Measurements from ENCODE around the gene IGLON5.
A peak's percentile ranks its signal among the peaks of the same experiment; 100 is the strongest.

The IGLON5 gene

GRCh38 chr19:51339313-51339686 lies 27.9 kb downstream of the IGLON5 start:
- peak overlapping the region; percentile 69; the same call in 1 of the 2 replicates for H3K9ac ChIP-seq (ENCODE audit: low read depth, low read length)
- peaks cover 4% of the 10 kb centered on the region; the same call in 1 of the 2 replicates for H3K36me3 ChIP-seq (ENCODE audit: control insufficient read depth, insufficient read depth, low read length)
- H3K4me3 ChIP-seq (ENCODE audit: low read depth, low read length) = peak overlapping the region; percentile 89
- peaks cover 20% of the 10 kb centered on the region for H3K27me3 ChIP-seq (ENCODE audit: control insufficient read depth, insufficient read depth, low read length)
- peaks cover 21% of the 10 kb centered on the region for H3K4me1 ChIP-seq (ENCODE audit: control insufficient read depth, insufficient read depth, low read length)
- peak overlapping the region; percentile 81 for H3K27ac ChIP-seq (ENCODE audit: low read depth, low read length)
- H3K9me3 ChIP-seq (ENCODE audit: control insufficient read depth, insufficient read depth, low read length) = no peaks in the 10 kb centered on the region

- H3K27ac ChIP-seq (ENCODE audit: low read depth, low read length) = peak overlapping the region; percentile 81
- H3K36me3 ChIP-seq (ENCODE audit: control insufficient read depth, insufficient read depth, low read length) = peaks cover 10% of the 10 kb centered on the region
- peak overlapping the region; percentile 70 for H3K9ac ChIP-seq (ENCODE audit: low read depth, low read length)
- peaks cover 20% of the 10 kb centered on the region for H3K27me3 ChIP-seq (ENCODE audit: control insufficient read depth, insufficient read depth, low read length)
- H3K4me1 ChIP-seq (ENCODE audit: control insufficient read depth, insufficient read depth, low read length) = peaks cover 21% of the 10 kb centered on the region
- no peaks in the 10 kb centered on the region for H3K9me3 ChIP-seq (ENCODE audit: control insufficient read depth, insufficient read depth, low read length)
- H3K4me3 ChIP-seq (ENCODE audit: low read depth, low read length) = peak overlapping the region; percentile 89
Measured at GRCh38 chr19:51339687-51340656, 28.5 kb downstream of the IGLON5 start.

GRCh38 chr19:51341066-51341465 lies 29.6 kb downstream of the IGLON5 start:
- Histone ChIP-seq H3K9ac (ENCODE audit: low read depth, low read length) (no peak overlapping the region), H3K27me3 (ENCODE audit: control insufficient read depth, insufficient read depth, low read length) (peaks cover 20% of the 10 kb centered on the region), H3K9me3 (ENCODE audit: control insufficient read depth, insufficient read depth, low read length) (no peaks in the 10 kb centered on the region), H3K4me1 (ENCODE audit: control insufficient read depth, insufficient read depth, low read length) (peaks cover 21% of the 10 kb centered on the region), H3K4me3 (ENCODE audit: low read depth, low read length) (peak overlapping the region; percentile 68; the same call in 1 of the 2 replicates), H3K36me3 (ENCODE audit: control insufficient read depth, insufficient read depth, low read length) (peaks cover 8% of the 10 kb centered on the region), H3K27ac (ENCODE audit: low read depth, low read length) (no peak overlapping the region)

- Histone ChIP-seq H3K4me3 (ENCODE audit: low read depth, low read length) (no peak within 1 kb of the TSS; the same call in 1 of the 2 replicates), H3K4me1 (ENCODE audit: control insufficient read depth, insufficient read depth, low read length) (peaks cover 21% of the 10 kb centered on the region), H3K9me3 (ENCODE audit: control insufficient read depth, insufficient read depth, low read length) (no peaks in the 10 kb centered on the region), H3K27me3 (ENCODE audit: control insufficient read depth, insufficient read depth, low read length) (peaks cover 20% of the 10 kb centered on the region), H3K27ac (ENCODE audit: low read depth, low read length) (no peak within 1 kb of the TSS), H3K36me3 (ENCODE audit: control insufficient read depth, insufficient read depth, low read length) (peaks cover 8% of the 10 kb centered on the region), H3K9ac (ENCODE audit: low read depth, low read length) (no peak within 1 kb of the TSS)
Measured at GRCh38 chr19:51341976-51342580, 30.6 kb downstream of the IGLON5 start, which contains the start of gene VSIG10L. Gene VSIG10L (minus strand): TSS chr19:51342139. CDS start chr19:51342124, 15 bp downstream.

- no peak overlapping the region for H3K27ac ChIP-seq (ENCODE audit: low read depth, low read length)
- H3K9me3 ChIP-seq (ENCODE audit: control insufficient read depth, insufficient read depth, low read length) = no peaks in the 10 kb centered on the region
- no peak overlapping the region for H3K9ac ChIP-seq (ENCODE audit: low read depth, low read length)
- H3K27me3 ChIP-seq (ENCODE audit: control insufficient read depth, insufficient read depth, low read length) = peaks cover 20% of the 10 kb centered on the region
- H3K4me1 ChIP-seq (ENCODE audit: control insufficient read depth, insufficient read depth, low read length) = peaks cover 21% of the 10 kb centered on the region
- peaks cover 8% of the 10 kb centered on the region for H3K36me3 ChIP-seq (ENCODE audit: control insufficient read depth, insufficient read depth, low read length)
- no peak overlapping the region for H3K4me3 ChIP-seq (ENCODE audit: low read depth, low read length)
Measured at GRCh38 chr19:51342631-51343569, 31.5 kb downstream of the IGLON5 start.

- Histone ChIP-seq H3K27me3 (ENCODE audit: control insufficient read depth, insufficient read depth, low read length) (peaks cover 20% of the 10 kb centered on the region), H3K4me1 (ENCODE audit: control insufficient read depth, insufficient read depth, low read length) (peaks cover 18% of the 10 kb centered on the region), H3K27ac (ENCODE audit: low read depth, low read length) (no peak overlapping the region), H3K9ac (ENCODE audit: low read depth, low read length) (no peak overlapping the region), H3K36me3 (ENCODE audit: control insufficient read depth, insufficient read depth, low read length) (peaks cover 8% of the 10 kb centered on the region), H3K4me3 (ENCODE audit: low read depth, low read length) (no peak overlapping the region), H3K9me3 (ENCODE audit: control insufficient read depth, insufficient read depth, low read length) (no peaks in the 10 kb centered on the region)
Measured at GRCh38 chr19:51345076-51345620, 33.7 kb downstream of the IGLON5 start.

- Histone ChIP-seq H3K9me3 (ENCODE audit: control insufficient read depth, insufficient read depth, low read length) (no peaks in the 10 kb centered on the region), H3K27ac (ENCODE audit: low read depth, low read length) (no peak overlapping the region), H3K4me1 (ENCODE audit: control insufficient read depth, insufficient read depth, low read length) (peaks cover 11% of the 10 kb centered on the region), H3K36me3 (ENCODE audit: control insufficient read depth, insufficient read depth, low read length) (peaks cover 16% of the 10 kb centered on the region), H3K4me3 (ENCODE audit: low read depth, low read length) (no peak overlapping the region), H3K9ac (ENCODE audit: low read depth, low read length) (no peak overlapping the region), H3K27me3 (ENCODE audit: control insufficient read depth, insufficient read depth, low read length) (peaks cover 4% of the 10 kb centered on the region)
Measured at GRCh38 chr19:51346742-51347141, 35.3 kb downstream of the IGLON5 start.

- Histone ChIP-seq H3K9ac (ENCODE audit: low read depth, low read length) (no peak overlapping the region), H3K9me3 (ENCODE audit: control insufficient read depth, insufficient read depth, low read length) (no peaks in the 10 kb centered on the region), H3K27me3 (ENCODE audit: control insufficient read depth, insufficient read depth, low read length) (no peaks in the 10 kb centered on the region), H3K4me3 (ENCODE audit: low read depth, low read length) (no peak overlapping the region), H3K4me1 (ENCODE audit: control insufficient read depth, insufficient read depth, low read length) (peaks cover 5% of the 10 kb centered on the region), H3K36me3 (ENCODE audit: control insufficient read depth, insufficient read depth, low read length) (peaks cover 16% of the 10 kb centered on the region), H3K27ac (ENCODE audit: low read depth, low read length) (no peak overlapping the region)
Measured at GRCh38 chr19:51347209-51347928, 35.9 kb downstream of the IGLON5 start.

- Histone ChIP-seq H3K27ac (ENCODE audit: low read depth, low read length) (no peak overlapping the region), H3K9me3 (ENCODE audit: control insufficient read depth, insufficient read depth, low read length) (no peaks in the 10 kb centered on the region), H3K9ac (ENCODE audit: low read depth, low read length) (no peak overlapping the region), H3K4me1 (ENCODE audit: control insufficient read depth, insufficient read depth, low read length) (peaks cover 10% of the 10 kb centered on the region), H3K27me3 (ENCODE audit: control insufficient read depth, insufficient read depth, low read length) (no peaks in the 10 kb centered on the region), H3K4me3 (ENCODE audit: low read depth, low read length) (no peak overlapping the region), H3K36me3 (ENCODE audit: control insufficient read depth, insufficient read depth, low read length) (peaks cover 8% of the 10 kb centered on the region)
Measured at GRCh38 chr19:51351266-51351990, 40.0 kb downstream of the IGLON5 start.
